GM23338 (cell line): ENCODE measurements around the gene TTC13.
A peak's percentile ranks its signal among the peaks of the same experiment; 100 is the strongest.

ENCODE experiments used
- CTCF ChIP-seq, 2 experiments: fragments of 200-600 bp in 1 of 2; sonication (generic) in 1 of 2; conservative IDR thresholded peaks; 2 replicates each; pipeline versions ENCODE4 v1.5.1 to v1.6.1; 2016 to 2017; ENCODE audit warnings: antibody characterized with exemption in 2 of 2, low read depth in 2 of 2, mild to moderate bottlenecking in 2 of 2, moderate library complexity in 1 of 2
- EZH2 ChIP-seq: fragments of 200-600 bp; sonication (generic); IDR thresholded peaks from one replicate; pipeline ENCODE4 v1.8.0; 2017; ENCODE audit warnings: antibody characterized with exemption, mild to moderate bottlenecking, low read depth; ENCODE audit not compliant: unreplicated experiment
- EZH2phosphoT487 ChIP-seq: fragments of 200-600 bp; sonication (generic); IDR thresholded peaks from one replicate; pipeline ENCODE4 v1.8.1; 2018; ENCODE audit warnings: antibody characterized with exemption; ENCODE audit not compliant: unreplicated experiment
- POLR2AphosphoS5 ChIP-seq: IDR thresholded peaks from 2 replicates; pipeline ENCODE4 v1.6.1; 2016; ENCODE audit warnings: antibody characterized with exemption, low read depth
- REST ChIP-seq: IDR thresholded peaks from one replicate; pipeline ENCODE4 v1.6.1; 2018; ENCODE audit warnings: antibody characterized with exemption; ENCODE audit not compliant: unreplicated experiment

GRCh38 chr1:230922620-230923019, 56.0 kb downstream of the TTC13 start:
- TF ChIP-seq EZH2phosphoT487 (no peak), CTCF (conservative IDR thresholded peaks at IDR 0.05; ENCODE audit: low read depth in 2 of 2) (peak in 1 of 2 experiments; percentile 31; a peak in 2 of 4 replicates), EZH2 (no peak), POLR2AphosphoS5 (no peak), REST (no peak)
